ENCODE data around the gene ARPC5L. TPM values are rescaled to one million over a fixed set of nuclear protein-coding genes. Genes with fewer than 3 reads are reported as not detected.

Gene ARPC5L
- total RNA-seq, 3 donors from 2014 or later, result 29.5 to 41.9 (median 37.2) TPM

DNA sequence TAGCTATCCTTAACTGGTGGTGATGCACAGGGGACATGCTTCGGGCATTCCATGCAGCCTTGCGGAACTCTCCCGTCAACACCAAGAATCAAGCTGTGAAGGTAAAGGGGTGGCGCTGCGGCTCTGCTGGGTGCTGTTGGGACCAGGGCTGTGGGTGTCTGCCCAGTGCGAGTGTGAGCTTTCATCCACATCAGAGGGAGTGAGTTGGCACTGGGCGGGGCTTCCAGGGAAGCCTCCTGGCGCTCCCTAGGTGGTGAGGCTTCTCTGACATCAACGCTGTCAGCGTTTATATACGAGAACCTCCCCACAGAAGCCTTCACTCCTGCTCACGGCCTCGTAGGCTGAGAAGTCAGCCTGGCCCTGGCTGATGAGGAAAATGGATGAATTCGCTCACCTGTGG is 11.7 kb downstream of the ARPC5L start:
- H3K36me3 ChIP-seq (ENCODE audit: low read depth), result peaks cover 4% of the 10 kb centered on the region
- peak in 1 of 3 donors; percentile 48 for DNase-seq
- no peak for ATAC-seq
- intact Hi-C loops (cut with DNase I, micrococcal nuclease), result no loop called here
- no peaks in the 10 kb centered on the region for H3K9me3 ChIP-seq
- peaks cover 26% of the 10 kb centered on the region for H3K4me1 ChIP-seq (ENCODE audit: low read depth)
- H3K4me3 ChIP-seq, result no peak overlapping the region
- TF ChIP-seq, protein P1, sequence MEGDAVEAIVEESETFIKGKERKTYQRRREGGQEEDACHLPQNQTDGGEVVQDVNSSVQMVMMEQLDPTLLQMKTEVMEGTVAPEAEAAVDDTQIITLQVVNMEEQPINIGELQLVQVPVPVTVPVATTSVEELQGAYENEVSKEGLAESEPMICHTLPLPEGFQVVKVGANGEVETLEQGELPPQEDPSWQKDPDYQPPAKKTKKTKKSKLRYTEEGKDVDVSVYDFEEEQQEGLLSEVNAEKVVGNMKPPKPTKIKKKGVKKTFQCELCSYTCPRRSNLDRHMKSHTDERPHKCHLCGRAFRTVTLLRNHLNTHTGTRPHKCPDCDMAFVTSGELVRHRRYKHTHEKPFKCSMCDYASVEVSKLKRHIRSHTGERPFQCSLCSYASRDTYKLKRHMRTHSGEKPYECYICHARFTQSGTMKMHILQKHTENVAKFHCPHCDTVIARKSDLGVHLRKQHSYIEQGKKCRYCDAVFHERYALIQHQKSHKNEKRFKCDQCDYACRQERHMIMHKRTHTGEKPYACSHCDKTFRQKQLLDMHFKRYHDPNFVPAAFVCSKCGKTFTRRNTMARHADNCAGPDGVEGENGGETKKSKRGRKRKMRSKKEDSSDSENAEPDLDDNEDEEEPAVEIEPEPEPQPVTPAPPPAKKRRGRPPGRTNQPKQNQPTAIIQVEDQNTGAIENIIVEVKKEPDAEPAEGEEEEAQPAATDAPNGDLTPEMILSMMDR (IDR thresholded peaks at IDR 0.05), result no peak

DNA sequence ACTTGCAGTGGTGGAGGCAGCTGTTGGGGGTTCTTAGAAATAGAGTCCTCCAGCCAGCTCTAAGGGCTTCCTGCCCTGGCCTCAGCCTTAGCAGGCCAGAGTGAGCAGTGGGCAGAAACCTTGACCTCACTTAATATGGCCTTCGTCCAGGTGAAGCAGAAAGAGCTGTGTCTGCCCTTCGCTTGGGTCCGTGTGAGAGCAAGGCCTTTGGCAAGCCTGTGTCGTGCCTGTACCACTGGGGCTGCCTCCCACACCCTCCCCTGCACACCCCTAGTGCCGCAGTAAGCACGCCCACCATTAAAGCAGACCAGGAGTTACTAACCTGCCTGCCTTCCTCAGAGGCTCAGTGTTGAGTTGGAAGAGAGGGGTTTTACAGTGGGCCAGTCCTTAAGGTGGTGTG is 13.6 kb downstream of the ARPC5L start:
- ATAC-seq (no peak), DNase-seq (peak in 1 of 3 donors; percentile 36)
- intact Hi-C loops (cut with DNase I, micrococcal nuclease), result no loop called here
- H3K4me1 ChIP-seq (ENCODE audit: low read depth), result peaks cover 19% of the 10 kb centered on the region
- no peak overlapping the region for H3K4me3 ChIP-seq
- TF ChIP-seq, protein P1 (IDR thresholded peaks at IDR 0.05), result no peak
- H3K36me3 ChIP-seq (ENCODE audit: low read depth), result peaks cover 5% of the 10 kb centered on the region
- H3K9me3 ChIP-seq, result no peaks in the 10 kb centered on the region

DNA sequence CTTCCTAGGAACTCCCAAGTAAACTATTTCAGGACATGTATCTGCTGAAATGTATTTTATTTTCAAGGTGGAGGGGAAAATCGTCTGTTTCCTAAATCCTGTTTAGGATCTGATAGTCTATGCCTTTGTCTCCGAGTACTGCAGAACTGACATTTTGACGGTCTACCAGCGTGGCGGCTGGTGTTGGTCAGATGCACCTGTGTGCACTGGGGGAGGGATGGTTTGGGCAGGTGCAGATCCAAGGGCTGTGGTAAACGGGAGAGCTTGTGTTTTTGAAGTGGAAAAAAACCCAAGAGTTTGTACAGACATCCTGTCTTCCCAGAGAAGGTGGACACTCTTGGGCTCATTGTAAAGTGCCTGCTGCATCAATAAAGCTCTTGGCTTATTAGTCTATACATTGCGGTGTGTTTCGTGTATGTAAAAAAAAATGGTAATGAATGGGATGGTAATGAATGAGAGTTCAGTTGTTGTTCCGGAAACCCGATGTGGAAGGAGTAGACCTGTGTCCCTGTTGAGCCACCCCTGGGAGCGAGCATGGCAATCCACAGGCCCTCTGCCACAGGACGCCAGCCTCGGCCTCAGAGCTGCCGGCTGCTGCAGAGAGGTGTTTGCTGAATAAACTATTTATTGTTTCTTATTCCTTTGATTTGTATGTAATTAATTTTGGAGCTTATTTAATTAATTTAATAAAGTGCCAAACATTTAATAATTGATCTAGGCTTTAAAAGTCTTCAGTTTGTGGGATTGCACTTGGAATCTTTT is 15.3 kb downstream of the ARPC5L start:
- TF ChIP-seq, protein P1 (IDR thresholded peaks at IDR 0.05), result no peak
- H3K4me3 ChIP-seq, result no peak overlapping the region
- ATAC-seq, result no peak
- intact Hi-C loops (cut with DNase I, micrococcal nuclease), result no loop called here
- DNase-seq, result peak in 1 of 3 donors; percentile 13
- H3K4me1 ChIP-seq (ENCODE audit: low read depth), result peaks cover 5% of the 10 kb centered on the region
- H3K9me3 ChIP-seq, result no peaks in the 10 kb centered on the region
- peaks cover 9% of the 10 kb centered on the region for H3K36me3 ChIP-seq (ENCODE audit: low read depth)

DNA sequence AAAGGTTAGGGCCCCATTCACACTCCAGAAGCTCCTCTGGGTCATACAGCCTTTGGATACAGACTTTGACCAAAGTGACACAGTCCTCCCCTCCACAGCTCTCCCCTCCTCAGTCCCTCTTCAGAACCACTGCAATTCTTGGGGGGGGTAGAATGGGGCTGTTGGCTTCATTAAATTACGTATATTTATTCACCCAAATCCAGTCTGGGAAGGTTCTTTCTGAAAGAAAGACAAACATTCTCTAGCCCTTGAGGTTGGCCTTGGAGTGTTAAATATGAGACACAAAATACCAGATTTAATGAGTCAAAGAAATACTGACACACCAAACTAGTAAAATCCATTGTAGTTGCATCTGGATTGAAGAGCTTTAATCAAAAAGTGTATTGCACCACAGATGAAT is 16.1 kb downstream of the ARPC5L start:
- intact Hi-C loops (cut with DNase I, micrococcal nuclease), result no loop called here
- DNase-seq, result no peak
- H3K4me1 ChIP-seq (ENCODE audit: low read depth), result no peaks in the 10 kb centered on the region
- no peaks in the 10 kb centered on the region for H3K9me3 ChIP-seq
- H3K4me3 ChIP-seq, result no peak overlapping the region
- H3K36me3 ChIP-seq (ENCODE audit: low read depth), result peaks cover 9% of the 10 kb centered on the region
- no peak for ATAC-seq
- TF ChIP-seq, protein P1 (IDR thresholded peaks at IDR 0.05), result no peak

DNA sequence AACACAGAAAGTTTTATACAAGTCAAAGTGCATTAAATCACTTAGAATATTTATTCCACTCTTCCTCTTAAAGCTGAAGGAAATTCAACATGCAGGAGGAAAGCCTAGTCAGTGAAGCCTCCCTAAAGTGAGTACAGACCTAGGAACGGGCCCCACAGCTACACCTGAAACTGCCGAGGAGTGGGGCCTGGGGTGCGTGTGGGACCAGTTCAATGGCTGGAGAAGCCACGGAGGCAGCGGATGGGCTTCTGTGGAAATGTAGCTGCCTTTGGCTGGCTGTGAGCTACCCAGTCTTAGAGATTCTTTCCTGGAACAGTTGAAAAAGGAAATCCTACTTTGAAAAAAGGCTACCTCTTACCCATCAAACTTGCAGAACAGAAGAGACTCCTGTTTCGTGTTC is 16.6 kb downstream of the ARPC5L start:
- H3K4me3 ChIP-seq, result no peak overlapping the region
- H3K36me3 ChIP-seq (ENCODE audit: low read depth), result peaks cover 9% of the 10 kb centered on the region
- intact Hi-C loops (cut with DNase I, micrococcal nuclease), result no loop called here
- TF ChIP-seq, protein P1 (IDR thresholded peaks at IDR 0.05), result no peak
- no peaks in the 10 kb centered on the region for H3K9me3 ChIP-seq
- DNase-seq, result peak in 1 of 3 donors; percentile 12
- no peak for ATAC-seq
- H3K4me1 ChIP-seq (ENCODE audit: low read depth), result no peaks in the 10 kb centered on the region
